ENCODE data around the gene SMIM38. TPM values are rescaled to one million over a fixed set of nuclear protein-coding genes. Genes with fewer than 3 reads are reported as not detected.

Gene SMIM38
- total and polyA plus RNA-seq, 2 of the 4 experiments (the other 2 are of a cell fraction) = under 0.01 to 0.05 TPM

DNA sequence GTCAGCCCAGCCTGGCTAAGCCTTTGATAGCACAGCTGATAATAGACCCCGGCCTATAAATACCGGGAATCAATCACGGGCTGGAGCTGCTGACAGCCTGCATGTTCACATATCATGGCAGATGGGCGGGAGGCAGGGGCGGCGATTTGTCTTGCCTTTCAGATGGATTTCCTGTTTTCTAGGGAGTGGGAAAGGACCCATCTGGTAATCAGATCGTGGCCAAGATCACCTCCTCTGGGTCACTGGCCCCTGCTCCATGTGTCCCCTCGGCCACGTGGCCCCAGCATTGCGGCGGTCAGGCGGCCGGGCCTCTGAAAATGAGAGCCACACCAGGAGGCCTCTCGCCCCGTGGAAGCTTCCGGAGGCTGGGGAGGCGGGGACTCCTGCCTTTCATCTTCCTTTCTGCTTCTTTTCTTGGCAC, 36.6 kb downstream of the SMIM38 start:
- Histone ChIP-seq H4K20me1 (ENCODE audit: insufficient read depth, low read length) (no peaks in the 10 kb centered on the region), H3K9me3 (ENCODE audit: control insufficient read depth, insufficient read depth, low read length) (peaks cover 10% of the 10 kb centered on the region), H3K4me2 (ENCODE audit: low read depth, low read length) (no peak overlapping the region), H3K79me1 (ENCODE audit: low read depth in 1 of 2, low read length in 2 of 2) (no peaks in the 10 kb centered on the region), H3K4me1 (ENCODE audit: control insufficient read depth, insufficient read depth, low read length) (0 out of 2 replicates have a peak, but pooled peaks cover 2% of the 10 kb centered on the region), H2AK5ac (ENCODE audit: low read depth, low read length) (no peak overlapping the region), H2BK15ac (ENCODE audit: low read depth, low read length) (no peak overlapping the region), H3K23ac (ENCODE audit: low read depth, low read length) (no peak overlapping the region), H4K8ac (ENCODE audit: low read depth in 2 of 2, low read length in 2 of 2) (no peak overlapping the region), H3K9me1 (ENCODE audit: insufficient read depth, low read length) (no peaks in the 10 kb centered on the region), H3K18ac (ENCODE audit: low read depth, low read length) (no peak overlapping the region), H3K36me3 (ENCODE audit: control insufficient read depth, insufficient read depth, low read length) (no peaks in the 10 kb centered on the region), H3K9ac (ENCODE audit: low read depth, low read length) (no peak overlapping the region), H3K4me3 (ENCODE audit: insufficient read depth, low read depth, low read length) (no peak overlapping the region), H3K27me3 (ENCODE audit: control insufficient read depth, insufficient read depth, low read length) (peaks cover 14% of the 10 kb centered on the region), H3K14ac (replicated peaks; ENCODE audit: low read depth, low read length) (no peak overlapping the region), H3K27ac (ENCODE audit: insufficient read depth, low read length) (no peak overlapping the region), H4K5ac (ENCODE audit: low read depth, low read length) (no peak overlapping the region), H2BK120ac (ENCODE audit: low read depth, low read length) (no peak overlapping the region), H2BK5ac (ENCODE audit: low read depth, low read length, poor library complexity, severe bottlenecking) (no peak overlapping the region), H2BK20ac (ENCODE audit: low read depth, low read length) (no peak overlapping the region), H2AFZ (replicated peaks; ENCODE audit: low read length, poor library complexity) (peak overlapping the region; percentile 14), H4K91ac (ENCODE audit: insufficient read depth, low read depth, low read length) (no peak overlapping the region), H3K4ac (ENCODE audit: low read depth, low read length) (no peak overlapping the region), H2AK9ac (replicated peaks; ENCODE audit: low read depth, low read length, poor library complexity) (peak overlapping the region; percentile 39), H3K56ac (ENCODE audit: extremely low read depth, insufficient read depth, low read length) (no peak overlapping the region)
- in situ Hi-C loops (cut with MboI; ENCODE audit: low sequenced_read_pairs) (no loop called here), intact Hi-C loops (cut with micrococcal nuclease) (no loop called here), dilution Hi-C loops (cut with HindIII; ENCODE audit: low sequenced_read_pairs, unreplicated experiment) (no loop called here)
- ChIA-PET POLR2A (ENCODE audit: unreplicated experiment) (no interaction called here), CTCF (no interaction called here)
- BruUV-seq (replicated peaks) = no TSS peak
- WGBS, 2 experiments (ENCODE audit: extremely low coverage in 2 of 2, insufficient read length in 1 of 2) = 56% methylated on average over 14 of the region's 17 CpGs; no CpG with 5 or more reads in 1 of the 2 experiments
- ATAC-seq (ENCODE audit: low read depth) (no peak), DNase-seq (no peak)
- TF ChIP-seq POLR2A (IDR thresholded peaks at IDR 0.05; ENCODE audit: low read depth, low read length) = no peak
- TF ChIP-seq BHLHE40 (IDR thresholded peaks at IDR 0.05; ENCODE audit: low read depth, low read length) = no peak
- TF ChIP-seq MAZ (IDR thresholded peaks at IDR 0.05; ENCODE audit: borderline replicate concordance, low read depth, low read length) = no peak
- no peak for TF ChIP-seq NFE2L2 (IDR thresholded peaks at IDR 0.05; ENCODE audit: low read depth, low read length)
- no peak for TF ChIP-seq MAFK (IDR thresholded peaks at IDR 0.05; ENCODE audit: low read depth, low read length)
- TF ChIP-seq CEBPB (IDR thresholded peaks at IDR 0.05; ENCODE audit: low read depth, low read length) = no peak
- no peak for TF ChIP-seq SMC3 (IDR thresholded peaks at IDR 0.05; ENCODE audit: low read depth, low read length)
- no peak for TF ChIP-seq RAD21 (IDR thresholded peaks at IDR 0.05; ENCODE audit: low read length)
- TF ChIP-seq CHD1 (IDR thresholded peaks at IDR 0.05; ENCODE audit: low read depth, low read length) = no peak
- no peak for TF ChIP-seq RFX5 (IDR thresholded peaks at IDR 0.05; ENCODE audit: low read depth, low read length)
- TF ChIP-seq MXI1 (IDR thresholded peaks at IDR 0.05; ENCODE audit: borderline replicate concordance, low read depth, low read length) = no peak

Data from IMR-90 (cell line).